CD4-positive, alpha-beta T cell treated with Interleukin-2 at 100 ng/mL for 4 hours (primary cell): Measurements from ENCODE around the gene MALSU1.

ENCODE experiments used
- DNase-seq: peaks from one replicate; pipeline ENCODE4 v3.0.0-alpha.2; 2020; ENCODE audit warnings: low spot score

Gene MALSU1

DNA sequence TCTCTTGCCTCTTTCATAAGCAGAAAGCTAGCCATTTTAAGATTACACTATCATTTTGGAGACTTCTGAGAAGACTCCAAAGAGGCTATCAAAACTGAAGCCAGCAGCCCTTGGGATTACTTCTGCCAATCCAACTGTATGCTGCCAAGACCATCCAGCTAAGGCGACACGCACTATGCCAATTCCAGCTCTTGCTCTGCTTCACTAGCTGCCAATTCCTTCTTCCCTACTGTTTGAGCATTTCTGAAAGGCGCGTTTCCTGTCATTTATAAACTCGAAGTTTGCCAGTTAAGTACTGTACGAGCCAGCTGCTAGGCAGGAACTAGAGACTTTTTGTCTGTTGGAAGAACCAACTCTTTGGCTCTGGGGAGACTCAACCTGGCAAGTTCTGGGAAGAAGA, 36.5 kb downstream of the MALSU1 start:
- no peak for DNase-seq

DNA sequence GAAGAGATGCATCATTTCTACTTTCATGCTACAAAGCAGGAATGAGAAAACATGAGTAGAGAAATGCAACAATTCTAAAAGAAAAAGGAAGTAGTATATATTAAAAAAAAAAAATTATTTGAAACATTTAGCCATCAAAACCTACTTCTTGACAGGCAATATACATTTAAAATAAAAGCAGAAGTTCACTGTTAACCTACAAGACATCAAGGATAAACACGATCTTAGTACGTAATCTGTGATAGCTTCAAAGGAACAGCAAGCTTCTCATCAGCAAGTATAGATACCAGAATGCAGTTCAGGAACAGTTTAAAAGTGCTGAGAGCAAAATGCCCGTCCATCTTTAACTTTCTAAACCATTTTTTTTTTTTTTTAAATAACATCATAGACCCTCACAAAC, 36.9 kb downstream of the MALSU1 start:
- no peak for DNase-seq

DNA sequence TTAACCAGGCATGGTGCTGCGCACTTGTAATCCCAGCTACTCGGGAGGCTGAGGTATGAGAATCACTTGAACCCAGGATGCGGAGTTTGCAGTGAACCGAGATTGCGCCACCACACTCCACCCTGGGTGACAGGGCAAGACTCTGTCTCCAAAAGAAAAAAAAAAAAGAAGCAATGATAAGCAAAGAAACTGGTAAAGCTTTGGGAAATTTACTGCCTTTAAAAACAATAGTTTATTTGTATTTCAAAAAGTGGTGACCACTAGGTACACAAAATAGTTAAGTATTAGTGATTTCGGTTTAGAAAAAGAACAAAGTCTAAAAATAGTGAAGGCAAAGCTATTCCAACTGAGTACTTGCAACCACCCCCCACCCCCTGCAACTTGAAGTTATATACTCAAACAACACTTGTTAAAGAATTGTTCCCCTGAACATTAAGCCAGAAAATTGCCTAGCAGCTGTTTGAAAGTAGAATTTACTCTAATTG, 37.7 kb downstream of the MALSU1 start:
- no peak for DNase-seq

DNA sequence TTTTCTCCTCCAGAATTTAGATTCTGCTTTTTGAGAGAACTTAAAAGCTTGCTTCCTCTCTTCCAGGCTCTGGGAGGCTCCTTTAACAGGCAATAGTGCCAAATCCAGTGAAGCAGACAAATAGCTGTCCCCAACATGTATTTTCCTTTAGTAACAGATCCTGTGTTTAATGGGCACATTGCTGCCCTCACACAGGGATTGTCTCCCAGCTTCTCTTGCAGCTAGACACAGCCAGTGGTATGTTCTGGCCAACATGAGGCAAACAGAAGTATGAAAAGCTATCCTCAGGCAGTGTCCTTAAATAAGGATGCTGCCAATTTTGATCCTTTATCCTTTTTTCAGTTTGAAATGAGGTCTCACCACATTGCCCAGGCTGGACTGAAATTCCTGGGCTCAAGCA, 38.2 kb downstream of the MALSU1 start:
- DNase-seq: no peak

DNA sequence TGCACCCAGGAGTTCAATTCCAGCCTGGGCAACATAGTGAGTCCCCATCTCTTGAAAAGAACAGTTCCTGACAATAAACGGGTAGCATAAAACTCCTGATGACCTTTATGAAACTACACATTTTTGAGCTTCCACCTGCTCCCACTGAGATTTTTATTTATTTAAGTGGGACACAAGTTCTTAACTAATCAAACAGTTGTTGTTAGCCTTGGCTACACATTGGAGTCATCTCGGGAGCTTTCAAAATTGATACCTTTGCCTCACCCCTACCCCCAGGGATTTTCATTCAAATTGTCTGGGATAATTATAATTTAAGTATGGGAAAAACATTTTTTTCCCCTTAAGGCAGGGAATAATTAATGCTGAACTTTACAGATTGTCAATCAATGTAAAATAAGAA, 39.3 kb downstream of the MALSU1 start:
- no peak for DNase-seq

DNA sequence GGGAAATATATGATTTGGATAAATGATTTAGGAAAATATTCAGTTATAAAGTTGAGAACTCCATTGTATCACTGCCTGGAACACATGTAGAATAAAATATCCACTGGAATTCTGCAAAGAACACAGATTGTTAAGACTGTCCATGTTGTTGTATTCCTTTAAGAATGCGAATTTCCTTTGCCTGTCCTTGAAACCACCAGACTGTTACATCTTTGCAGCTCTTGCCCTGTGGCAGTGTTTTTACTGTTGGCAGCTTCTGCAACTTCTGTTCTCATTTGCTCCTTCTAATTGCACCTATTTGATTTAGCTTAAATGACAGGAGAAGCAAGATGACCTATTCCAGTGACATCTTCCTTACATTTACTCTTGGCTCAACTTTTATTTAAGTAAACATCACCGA, 39.7 kb downstream of the MALSU1 start:
- no peak for DNase-seq

DNA sequence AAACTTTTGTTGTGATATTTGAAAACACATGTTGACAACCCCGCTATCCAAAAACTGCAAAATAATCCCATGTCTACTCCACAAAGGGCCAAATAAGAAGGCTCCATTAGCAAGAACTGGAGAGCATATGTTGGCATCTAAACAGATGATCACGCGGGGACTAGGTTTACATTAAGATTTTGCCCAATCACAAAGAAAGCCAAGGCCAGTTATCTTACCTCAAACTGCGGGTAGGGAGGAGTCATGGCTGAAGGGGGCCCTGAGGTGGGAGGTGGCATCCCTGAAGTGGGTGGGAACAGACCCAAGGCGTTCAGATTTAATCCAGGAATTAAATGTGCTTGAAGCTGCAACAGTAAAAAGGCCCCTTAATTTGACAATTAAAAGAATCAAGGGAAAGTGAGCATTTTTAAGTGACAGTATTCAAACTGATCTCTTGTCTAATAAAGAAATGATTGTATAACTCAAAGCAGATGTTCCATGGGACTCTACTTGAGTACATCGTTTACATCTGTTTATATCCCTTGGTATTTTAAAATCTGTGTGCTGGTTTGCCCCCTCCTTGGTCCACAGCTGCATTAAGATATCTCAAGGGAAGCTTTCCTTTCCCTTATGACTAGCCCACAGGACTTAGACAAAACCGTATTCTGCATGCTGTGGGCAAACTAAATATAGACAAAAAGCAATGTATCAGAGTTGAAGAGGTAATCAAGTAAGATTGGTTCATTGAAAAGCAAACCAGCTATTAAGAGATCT, 42.9 kb downstream of the MALSU1 start:
- no peak for DNase-seq

DNA sequence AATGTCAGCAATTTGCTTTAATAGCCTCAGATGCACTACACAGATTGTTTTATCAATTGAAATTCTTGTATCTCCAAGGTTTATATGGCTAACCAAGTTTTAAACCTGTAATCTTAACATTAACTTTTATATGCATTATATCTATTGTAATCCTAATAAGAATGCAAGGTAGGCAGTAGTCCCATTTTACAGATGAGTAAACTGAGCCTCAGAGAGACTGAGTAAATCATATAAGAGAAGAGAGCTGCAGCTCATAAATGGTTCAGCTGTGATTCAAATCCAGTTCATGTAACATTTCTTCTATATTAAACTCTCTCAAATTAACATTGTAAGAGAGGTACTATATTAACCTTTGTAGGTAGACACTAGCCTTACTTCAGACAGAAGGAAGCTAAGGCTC, 44.0 kb downstream of the MALSU1 start:
- no peak for DNase-seq

DNA sequence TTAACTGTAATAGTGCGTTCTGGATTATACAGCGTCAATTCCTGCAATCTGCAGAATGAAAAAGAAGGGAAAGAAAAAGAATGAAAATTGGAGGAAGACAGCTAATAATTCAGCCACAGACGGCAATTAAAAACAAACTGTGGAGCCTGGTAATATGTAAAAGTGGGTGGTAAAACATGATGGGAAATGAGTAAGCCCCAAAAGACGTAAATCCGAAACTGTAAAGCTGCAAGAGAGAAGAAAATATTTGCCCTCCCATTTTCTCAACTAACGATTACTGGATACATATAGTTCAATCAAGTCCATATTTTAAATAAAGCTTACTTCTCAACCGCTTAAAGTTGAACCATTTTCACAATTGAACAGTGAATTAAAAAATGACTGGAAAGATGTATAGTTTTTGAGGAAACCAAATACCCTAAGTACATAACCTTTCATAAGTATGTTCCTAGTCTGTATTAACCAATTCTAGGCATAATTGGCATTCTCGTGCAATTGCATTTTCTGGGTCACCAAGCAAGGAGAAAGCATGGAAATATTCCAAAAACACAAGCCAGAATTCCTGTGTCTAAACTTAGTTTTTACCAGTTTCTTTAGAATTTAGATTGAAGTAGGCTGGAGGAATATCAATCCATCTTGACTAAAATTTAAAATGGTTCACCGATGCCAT, 44.8 kb downstream of the MALSU1 start:
- DNase-seq: no peak

DNA sequence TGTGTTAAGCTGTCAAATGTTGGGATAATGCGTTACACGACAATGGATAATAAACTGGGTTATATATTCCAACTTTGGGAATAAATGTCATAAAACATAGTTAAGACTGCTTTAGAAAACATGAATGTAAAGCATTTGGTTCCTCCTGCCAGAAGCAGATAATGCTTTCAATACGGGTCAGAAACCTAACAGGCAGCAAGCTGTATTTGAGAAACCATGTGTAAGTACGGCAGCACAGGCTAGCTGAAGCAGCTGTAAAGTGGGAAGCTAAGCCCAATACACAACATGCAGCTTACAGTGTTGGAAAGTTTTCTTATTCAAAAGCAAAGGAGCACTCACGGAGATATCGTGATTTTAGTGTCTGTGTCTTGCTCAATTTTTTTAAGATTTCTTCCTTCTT, 46.5 kb downstream of the MALSU1 start:
- DNase-seq: no peak

DNA sequence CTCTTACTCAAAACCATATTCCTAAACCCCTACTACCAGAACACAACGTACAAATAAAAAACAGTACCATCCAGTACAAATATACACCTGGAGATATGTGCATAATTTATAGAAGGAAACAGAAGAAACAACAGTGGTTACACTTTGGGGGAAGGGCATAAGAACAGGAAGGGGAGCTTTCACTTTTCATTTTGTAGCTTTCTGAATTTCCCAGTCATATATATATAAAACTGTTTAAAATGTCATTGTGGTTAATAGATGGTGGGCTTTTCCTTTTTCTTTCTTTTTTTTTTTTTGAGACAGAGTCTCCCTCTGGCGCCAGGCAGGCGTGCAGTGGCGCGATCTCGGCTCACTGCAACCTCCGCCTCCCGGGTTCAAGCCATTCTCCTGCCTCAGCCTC, 47.2 kb downstream of the MALSU1 start:
- peak; percentile 19 for DNase-seq

DNA sequence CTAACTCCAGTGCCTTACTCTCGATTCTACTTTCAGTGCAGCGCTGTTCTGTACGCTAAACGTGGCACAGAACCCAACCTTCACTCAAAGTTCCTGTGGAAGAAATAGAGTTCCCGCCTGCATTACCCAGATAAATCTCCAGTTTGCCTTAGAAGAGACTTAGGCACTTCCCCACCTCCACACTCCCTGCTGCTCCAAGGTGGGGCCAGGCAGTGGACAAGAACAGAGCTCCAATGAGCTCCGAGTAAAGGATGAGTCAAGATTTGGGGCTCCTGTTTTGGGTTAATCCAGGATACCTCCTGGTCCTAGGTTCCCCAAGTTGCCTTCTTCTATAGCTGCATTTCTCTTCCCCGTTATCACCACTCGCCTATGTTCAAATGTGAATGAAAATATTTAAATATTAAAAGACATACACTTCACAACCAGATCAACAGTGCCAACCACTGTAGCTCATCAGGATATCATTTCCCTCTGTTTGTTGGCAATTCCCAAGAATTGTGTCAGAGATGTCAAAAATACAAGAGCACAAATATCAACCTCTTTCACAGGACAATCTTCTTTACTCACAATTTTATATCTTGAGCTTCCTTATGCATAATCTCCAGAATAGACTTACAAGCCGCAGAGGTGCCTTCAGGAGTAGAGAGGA, 48.0 kb downstream of the MALSU1 start:
- no peak for DNase-seq

DNA sequence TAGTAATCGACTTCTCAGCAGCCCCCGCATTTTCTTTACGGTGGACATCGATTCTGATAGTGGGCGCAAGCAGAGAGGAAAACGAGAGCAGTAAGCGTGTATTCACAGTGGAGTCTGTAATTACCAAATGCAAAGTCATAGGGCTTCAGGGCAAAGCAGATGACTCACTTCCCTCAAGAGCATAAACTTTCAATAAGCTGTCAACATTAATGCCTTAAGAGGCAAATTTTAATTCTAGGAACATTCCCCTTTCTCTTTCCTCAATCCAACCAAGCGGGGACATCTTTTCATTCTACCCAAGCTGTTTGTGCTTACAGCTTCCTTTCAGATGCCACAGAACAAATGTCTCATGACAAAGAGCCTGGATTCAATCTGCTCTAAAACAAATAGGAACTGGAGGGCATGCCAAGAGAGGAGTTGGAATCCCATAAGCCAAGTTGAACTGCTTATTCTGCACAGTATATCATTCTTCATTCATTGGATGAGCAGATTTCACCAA, 48.6 kb downstream of the MALSU1 start:
- DNase-seq: no peak

DNA sequence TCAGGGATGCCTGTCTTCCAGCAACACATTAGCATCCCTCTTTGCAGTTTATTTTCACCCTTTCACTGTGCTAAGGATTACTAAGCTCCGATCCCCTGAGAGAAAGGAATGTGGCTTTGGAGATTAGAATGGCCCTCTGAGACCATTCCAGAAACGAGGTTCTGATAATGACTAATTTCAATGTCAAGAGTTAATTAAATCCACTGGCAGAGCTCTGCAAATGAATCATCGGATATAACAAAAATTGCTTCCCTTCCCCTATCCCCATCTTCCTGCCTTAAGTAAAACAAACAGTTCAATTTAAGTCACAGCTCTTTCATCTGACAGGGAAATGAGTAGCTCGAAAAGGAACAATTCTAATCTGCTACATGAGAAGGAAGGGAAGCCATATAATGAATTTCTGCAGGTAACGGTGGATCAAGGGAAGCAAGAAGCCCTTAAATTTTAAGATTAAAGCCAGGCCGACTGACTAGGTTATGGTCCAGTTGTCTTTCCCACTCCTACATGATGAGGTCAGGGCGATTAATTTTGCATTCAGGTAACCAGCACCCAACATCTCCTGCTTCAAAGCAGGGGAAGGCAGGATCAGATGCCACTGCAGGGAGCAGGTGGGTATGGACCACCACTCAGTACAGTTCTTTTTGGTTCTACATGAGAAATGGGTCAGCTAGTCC, 50.5 kb downstream of the MALSU1 start:
- no peak for DNase-seq

DNA sequence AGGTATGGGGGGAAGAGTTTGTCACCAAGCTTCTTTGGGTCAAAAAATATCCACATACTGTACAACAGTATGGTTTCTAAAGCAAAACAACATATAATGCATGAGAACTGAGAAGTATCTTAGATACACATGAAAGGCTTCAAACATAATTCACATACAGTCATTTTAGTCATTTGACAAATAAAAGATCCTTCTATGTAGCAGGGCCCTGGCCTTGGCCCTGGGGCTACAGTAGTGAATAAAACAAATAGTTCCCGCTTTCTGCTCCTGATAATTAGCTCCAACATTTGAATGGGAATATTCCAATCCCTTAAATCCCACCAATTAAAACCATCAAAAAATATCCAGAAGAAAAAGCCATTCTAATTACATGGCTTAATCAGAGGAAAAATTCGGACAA, 51.3 kb downstream of the MALSU1 start:
- DNase-seq: no peak

DNA sequence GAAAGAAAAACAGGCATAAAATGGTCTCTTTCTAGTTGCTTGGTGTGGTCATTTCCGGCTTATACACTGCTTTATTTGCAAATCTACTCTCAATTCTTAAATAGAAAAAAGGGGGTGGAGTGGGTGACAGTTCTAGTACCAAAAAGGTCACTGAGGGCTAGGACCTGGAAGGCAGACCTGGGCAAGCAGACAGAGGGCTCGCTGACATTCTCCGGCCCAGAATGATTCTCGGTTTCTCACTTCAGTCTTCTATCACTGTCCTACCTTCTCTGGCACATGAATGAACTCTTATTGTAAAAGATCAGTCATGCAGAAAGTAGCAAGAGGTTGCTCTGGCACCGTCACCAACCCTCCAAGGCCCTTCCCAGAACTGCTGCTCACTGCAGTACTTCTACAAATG, 54.0 kb downstream of the MALSU1 start:
- DNase-seq: no peak

DNA sequence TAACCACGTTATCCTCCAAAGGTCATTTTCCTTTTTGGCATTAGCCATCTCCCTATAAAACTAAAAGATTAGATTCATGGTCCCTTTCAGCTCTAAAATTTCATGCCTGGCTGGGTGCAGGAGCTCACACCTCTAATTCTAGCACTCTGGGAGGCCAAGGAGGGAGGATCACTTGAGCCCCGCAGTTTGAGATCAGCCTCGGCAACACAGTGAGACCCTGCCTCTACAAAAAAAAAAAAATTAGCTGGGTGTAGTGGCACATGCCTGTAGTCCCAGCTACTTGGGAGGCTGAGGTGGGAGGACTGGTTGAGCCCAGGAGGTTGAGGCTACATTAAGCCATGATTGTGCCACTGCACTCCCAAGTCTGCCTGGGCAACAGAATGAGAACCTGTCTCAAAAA, 57.0 kb downstream of the MALSU1 start:
- no peak for DNase-seq

DNA sequence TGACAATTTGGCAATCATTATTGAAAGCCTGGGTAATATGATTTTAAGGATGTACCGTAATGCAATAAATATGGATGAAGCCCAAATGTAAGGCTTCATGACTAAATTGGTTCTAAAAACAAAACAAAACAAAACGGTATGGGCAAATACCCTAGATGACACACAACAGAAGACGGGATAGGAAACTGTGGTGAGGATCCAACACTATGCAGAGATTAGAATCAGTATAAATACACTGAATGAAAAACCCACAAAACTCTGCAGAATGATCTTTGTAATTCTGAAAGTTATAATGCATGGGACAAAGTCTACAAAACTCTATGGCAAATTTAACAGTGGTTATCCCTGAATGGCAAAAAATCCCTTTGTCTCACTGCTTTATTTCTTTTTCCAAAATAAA, 57.6 kb downstream of the MALSU1 start:
- DNase-seq: peak; percentile 8

DNA sequence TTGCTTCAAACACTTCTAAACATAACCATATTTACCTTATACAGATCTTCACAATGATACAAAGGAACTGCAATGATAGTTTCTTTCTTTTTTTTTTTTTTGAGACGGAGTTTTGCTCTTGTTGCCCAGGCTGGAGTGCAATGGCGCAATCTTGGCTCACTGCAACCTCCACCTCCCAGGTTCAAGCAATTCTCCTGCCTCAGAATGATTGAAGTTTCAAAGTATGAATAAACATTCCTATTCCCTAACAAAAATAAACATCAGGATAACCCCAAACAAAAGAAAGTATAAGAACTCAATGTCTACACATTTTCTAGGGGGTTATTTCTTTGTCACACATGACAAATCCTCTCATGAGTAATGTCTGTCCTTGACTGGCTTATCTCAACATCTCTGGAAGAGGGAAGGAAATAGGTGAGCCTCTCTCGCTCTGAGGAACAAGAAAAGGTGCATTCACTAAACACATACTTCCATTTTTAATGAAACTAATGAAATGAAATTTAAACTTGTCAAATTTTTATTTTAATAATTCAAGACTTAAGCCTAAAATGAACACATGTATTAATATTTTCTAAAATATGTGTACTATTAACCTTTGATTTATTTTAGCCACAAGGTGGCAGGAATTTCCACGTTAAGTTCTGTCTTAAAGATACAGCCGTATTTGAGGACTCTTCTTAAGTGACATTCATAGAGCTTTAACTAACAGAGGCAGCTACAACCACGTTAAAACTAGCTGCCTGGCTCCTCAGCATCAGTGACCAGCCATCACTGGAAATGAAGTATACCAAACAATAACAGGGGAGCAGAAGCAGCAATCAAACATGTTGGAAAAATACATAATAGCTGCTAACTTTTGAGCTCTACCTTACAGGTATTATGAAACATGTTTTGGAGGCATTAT, 58.3 kb downstream of the MALSU1 start:
- peak; percentile 27 for DNase-seq

DNA sequence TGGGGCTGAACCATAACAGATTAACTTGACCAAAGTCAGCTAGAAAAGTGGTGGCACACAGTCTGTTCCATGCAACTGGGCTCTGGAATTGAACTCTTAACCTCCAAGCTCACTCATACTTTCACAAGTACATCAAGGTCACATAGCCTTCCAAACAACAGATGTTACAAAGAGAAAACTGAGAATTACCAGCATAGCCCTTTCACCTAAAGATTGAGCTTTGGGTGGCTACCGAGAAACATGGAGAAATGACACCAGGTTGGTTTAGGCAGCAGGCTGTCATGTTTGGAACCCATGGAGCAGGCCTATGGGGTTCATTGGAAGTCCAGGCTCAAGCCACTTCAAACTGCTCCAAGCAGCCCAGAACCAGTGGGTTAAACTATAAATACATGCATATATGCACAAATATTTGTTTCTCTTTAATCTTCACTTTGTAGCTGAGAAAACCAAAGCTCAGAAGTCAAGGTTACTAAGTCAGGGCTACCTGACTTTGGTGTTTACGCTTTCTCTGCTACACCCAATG, 59.1 kb downstream of the MALSU1 start:
- DNase-seq: no peak
